Parathyroid adenoma (tissue), 2 donors: ENCODE data around the gene GDPD4.

Experiments
- H2AFZ ChIP-seq: fragments of 300-600 bp; sonication (generic); one replicate; pipeline ENCODE4 v1.7.0; 2017; ENCODE audit warnings: antibody characterized with exemption, mild to moderate bottlenecking
- H3K27ac ChIP-seq: fragments of 300-600 bp; sonication (generic); one replicate; pipeline ENCODE4 v1.7.0; 2017
- H3K27me3 ChIP-seq: fragments of 300-600 bp; sonication (generic); one replicate; pipeline ENCODE4 v1.7.0; 2017; ENCODE audit warnings: low read length; ENCODE audit not compliant: control insufficient read depth, insufficient read depth
- H3K36me3 ChIP-seq: fragments of 300-600 bp; sonication (generic); one replicate; pipeline ENCODE4 v1.7.0; 2017; ENCODE audit warnings: low read length; ENCODE audit not compliant: control insufficient read depth, insufficient read depth
- H3K4me1 ChIP-seq: fragments of 300-600 bp; sonication (generic); one replicate; pipeline ENCODE4 v1.7.0; 2017; ENCODE audit warnings: control low read depth
- H3K4me2 ChIP-seq: fragments of 300-600 bp; sonication (generic); one replicate; pipeline ENCODE4 v1.7.0; 2017; ENCODE audit warnings: low read length
- H3K4me3 ChIP-seq: fragments of 300-600 bp; sonication (generic); one replicate; pipeline ENCODE4 v1.7.0; 2017; ENCODE audit warnings: low read depth, low read length
- H3K79me2 ChIP-seq: fragments of 300-600 bp; sonication (generic); one replicate; pipeline ENCODE4 v1.7.0; 2017; ENCODE audit warnings: control low read depth
- H3K9ac ChIP-seq: fragments of 300-600 bp; sonication (generic); one replicate; pipeline ENCODE4 v1.7.0; 2017; ENCODE audit warnings: mild to moderate bottlenecking
- H3K9me3 ChIP-seq: fragments of 300-600 bp; sonication (generic); one replicate; pipeline ENCODE4 v1.7.0; 2017; ENCODE audit warnings: low read length; ENCODE audit not compliant: control insufficient read depth
- CTCF ChIP-seq: fragments of 300-600 bp; sonication (generic); IDR thresholded peaks from one replicate; pipeline ENCODE4 v1.7.0; 2017; ENCODE audit warnings: antibody characterized with exemption, mild to moderate bottlenecking
- donor health status: primary hyperparathyroidism.

The GDPD4 gene

GRCh38 chr11:77175869-77176539, 125.5 kb downstream of the GDPD4 start:
- Histone ChIP-seq H2AFZ (no peak overlapping the region), H3K27me3 (no peaks in the 10 kb centered on the region), H3K4me3 (no peak overlapping the region), H3K4me2 (no peak overlapping the region), H3K36me3 (no peaks in the 10 kb centered on the region), H3K79me2 (no peaks in the 10 kb centered on the region), H3K9me3 (no peaks in the 10 kb centered on the region), H3K4me1 (no peaks in the 10 kb centered on the region), H3K9ac (no peak overlapping the region), H3K27ac (no peak overlapping the region)
- no peak for TF ChIP-seq CTCF

DNA sequence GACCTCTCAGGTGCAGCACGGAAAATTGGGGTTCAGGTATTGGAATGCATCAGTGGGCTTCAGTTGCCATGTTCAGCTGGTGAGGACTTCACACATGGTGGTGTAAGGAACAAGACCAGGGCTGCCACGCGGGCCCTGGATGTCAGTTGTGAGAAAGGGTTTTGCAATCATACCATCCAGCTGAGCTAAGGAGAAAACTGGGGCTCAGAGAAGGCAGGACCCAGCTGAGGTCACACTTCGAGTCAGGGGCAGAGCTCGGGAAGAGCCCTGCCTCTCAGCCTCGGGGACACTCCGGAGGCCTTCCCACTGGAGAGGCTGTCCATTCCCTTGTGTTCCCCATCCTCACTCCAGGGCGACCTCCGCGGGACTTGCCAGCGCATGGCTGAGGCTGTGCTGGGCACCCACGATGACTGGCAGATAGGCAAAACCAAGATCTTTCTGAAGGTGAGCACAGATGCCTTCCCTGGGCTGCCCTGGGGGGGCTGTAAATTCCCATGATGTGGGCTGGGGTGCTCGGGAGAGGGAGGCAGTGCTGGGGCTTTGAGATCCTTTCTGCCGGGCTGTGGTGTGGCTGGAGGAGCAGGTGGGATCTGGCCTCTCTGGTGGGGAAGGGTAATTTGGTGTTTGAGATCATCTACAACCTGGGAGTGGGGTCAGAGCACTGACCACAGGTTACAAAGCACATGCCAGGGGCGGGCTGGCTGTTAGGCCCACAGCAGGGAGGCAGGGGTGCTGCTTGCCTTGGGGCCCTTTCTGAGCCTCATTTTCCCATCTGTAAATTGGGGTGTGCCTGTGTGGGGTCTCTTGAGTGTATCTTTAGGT, 126.3 kb downstream of the GDPD4 start:
- Histone ChIP-seq H3K4me3 (no peak overlapping the region), H3K9ac (no peak overlapping the region)

DNA sequence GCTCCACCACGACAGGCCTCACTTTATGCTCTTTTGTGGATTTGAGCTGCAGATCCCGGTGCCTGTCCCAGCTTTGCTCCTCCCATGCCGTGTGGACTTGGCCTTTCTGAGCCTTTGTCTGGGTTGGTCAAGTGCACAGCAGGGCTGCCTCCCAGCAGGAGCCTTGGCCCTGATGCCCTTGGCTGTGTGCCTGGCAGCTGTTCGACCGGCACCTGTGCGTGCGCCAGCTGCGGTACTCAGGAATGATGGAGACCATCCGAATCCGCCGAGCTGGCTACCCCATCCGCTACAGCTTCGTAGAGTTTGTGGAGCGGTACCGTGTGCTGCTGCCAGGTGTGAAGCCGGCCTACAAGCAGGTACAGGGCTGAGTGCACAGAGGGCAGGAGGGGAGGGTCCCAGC, 126.9 kb downstream of the GDPD4 start:
- Histone ChIP-seq H3K9ac (no peak overlapping the region), H3K4me3 (no peak overlapping the region), H3K9me3 (no peaks in the 10 kb centered on the region), H2AFZ (no peak overlapping the region), H3K27ac (no peak overlapping the region), H3K36me3 (no peaks in the 10 kb centered on the region), H3K79me2 (no peaks in the 10 kb centered on the region), H3K4me2 (no peak overlapping the region), H3K27me3 (no peaks in the 10 kb centered on the region), H3K4me1 (no peaks in the 10 kb centered on the region)
- TF ChIP-seq CTCF: no peak

More for the DNA sequence above, 126.3 kb downstream of the GDPD4 start:
- Histone ChIP-seq H3K9me3 (no peaks in the 10 kb centered on the region), H3K4me1 (no peaks in the 10 kb centered on the region), H3K36me3 (no peaks in the 10 kb centered on the region), H3K4me2 (no peak overlapping the region), H3K27ac (no peak overlapping the region), H3K79me2 (no peaks in the 10 kb centered on the region), H3K27me3 (no peaks in the 10 kb centered on the region), H2AFZ (no peak overlapping the region)
- no peak for TF ChIP-seq CTCF

- no peak overlapping the region for H3K27ac ChIP-seq
- no peak overlapping the region for H3K4me3 ChIP-seq
- no peak overlapping the region for H2AFZ ChIP-seq
- H3K27me3 ChIP-seq: no peaks in the 10 kb centered on the region
- no peaks in the 10 kb centered on the region for H3K9me3 ChIP-seq
- no peaks in the 10 kb centered on the region for H3K36me3 ChIP-seq
- H3K4me2 ChIP-seq: no peak overlapping the region
- no peaks in the 10 kb centered on the region for H3K4me1 ChIP-seq
- H3K79me2 ChIP-seq: no peaks in the 10 kb centered on the region
- TF ChIP-seq CTCF: no peak
- no peak overlapping the region for H3K9ac ChIP-seq
These were observed 128.0 kb downstream of the GDPD4 start for GRCh38 chr11:77173494-77173893.
